NCI-H2227 (cell line): ENCODE results near the gene ALG2.

ENCODE experiments used
- DNase-seq: peaks from one replicate; lab custom pipeline; 2025; ENCODE audit not compliant: unreplicated experiment; lab: John Stamatoyannopoulos, UW

Gene ALG2

DNA sequence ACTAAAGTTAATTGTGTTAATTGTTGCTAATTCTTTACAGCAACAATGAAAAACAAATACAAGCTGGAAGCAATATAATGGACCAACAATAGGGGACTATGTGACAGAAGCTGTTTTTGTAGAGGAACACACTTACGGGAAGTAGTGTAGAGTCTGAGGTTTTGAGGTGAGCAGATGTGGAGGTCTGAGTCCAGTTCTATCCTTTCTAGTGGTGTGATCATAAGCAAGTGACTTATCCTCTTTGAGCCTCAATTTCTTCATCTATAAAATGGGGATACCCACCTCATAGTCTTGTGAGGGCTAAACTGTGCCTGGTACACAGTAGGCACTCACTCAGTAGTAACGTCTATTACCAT lies 28.3 kb downstream of the ALG2 start:
- DNase-seq, result no peak

DNA sequence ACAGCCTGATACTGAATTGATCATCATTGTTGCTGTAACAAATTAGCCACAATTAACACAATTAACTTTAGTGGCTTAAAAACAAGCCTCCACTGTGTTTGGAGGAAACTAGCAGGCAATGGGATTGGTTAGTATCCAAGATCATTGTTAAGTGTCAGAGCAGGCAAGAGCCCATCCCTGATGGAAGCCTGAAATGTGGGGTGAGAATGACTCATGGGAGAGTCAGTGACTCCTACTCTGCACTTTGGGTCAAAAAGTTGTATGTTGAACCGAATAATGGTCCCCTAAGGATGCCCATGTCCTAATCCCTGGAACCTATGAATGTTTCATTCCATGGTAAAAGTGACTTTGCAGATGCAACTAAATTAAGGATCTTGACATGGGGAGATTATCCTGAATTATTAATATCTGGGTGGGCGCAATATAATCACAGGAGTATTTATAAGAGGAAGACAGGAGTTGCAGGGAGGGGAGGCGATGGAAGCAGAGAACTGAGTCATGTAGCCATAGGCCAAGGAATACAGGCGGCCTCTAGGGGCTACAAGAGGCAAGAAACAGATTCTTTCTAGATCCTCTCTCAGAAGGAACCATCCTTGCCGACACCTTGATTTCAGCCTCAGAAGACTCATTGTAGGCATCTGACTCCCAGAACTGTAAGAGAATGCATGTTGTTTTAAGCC lies 28.8 kb downstream of the ALG2 start:
- no peak for DNase-seq

DNA sequence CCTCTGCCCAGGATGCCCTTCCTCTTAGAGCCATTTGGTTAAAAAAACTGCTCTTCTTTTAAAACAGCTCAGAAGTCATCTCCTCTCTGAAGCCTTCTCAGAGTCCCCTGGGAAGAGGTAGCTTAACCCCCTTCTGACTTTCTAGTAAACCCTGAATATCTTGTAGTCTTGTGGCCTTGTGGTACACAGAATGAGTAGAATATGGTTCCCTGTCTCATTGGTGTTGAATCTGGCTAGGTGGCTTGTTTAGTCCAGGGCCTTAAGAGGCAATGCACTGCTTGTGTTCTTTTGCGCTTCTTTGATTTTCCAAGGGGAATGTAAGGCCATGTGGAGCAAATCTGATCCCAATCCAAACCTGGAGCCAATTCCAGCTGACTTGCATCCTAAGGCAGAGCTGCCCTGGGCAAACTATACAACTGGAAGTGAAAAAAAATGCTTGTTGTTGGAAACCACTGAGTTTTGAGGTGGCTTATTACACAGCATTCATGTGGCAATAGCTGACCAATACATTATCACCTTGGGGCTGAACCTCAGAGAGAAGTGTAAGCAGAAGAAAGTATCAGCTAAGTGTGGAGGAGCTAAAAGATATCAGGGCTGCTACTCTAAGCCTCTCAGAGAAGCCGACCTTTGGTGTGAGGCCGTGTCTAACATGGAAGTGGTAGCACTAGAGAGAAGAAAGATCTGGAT lies 31.0 kb downstream of the ALG2 start:
- DNase-seq, result no peak

DNA sequence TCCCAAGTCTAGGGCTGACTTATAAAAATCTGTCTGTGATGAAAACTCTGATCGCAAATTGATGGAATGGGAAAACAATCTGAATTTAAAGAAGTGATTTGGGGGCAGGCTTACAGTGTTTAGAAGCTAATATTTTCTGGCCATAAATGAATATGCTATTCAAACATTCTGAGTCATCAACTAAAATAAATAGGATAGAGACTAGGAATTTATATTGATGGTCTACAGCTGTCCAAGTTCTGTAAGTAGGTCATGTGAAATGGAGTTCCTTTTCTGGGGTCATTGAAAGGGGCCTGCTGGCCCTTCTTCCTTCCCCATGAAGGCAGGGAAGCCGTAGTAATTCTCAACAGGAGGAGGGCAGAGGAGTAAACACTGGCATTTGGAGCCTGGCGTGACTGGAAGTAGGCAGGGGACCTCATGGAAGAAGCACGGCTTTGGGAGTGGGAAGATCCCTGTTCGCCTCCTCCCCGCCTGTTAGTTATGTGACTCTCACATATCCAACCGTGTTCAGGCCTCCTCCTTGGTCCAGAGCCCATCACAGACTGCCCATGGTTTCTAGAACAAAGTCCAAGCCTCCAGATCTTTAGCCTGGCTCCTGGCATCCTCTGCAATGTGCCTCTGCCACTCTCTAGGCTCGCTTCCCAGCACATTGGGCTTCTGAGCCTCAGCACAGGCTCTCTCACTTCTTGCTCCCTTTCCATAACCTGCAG lies 31.7 kb downstream of the ALG2 start:
- DNase-seq, result no peak

DNA sequence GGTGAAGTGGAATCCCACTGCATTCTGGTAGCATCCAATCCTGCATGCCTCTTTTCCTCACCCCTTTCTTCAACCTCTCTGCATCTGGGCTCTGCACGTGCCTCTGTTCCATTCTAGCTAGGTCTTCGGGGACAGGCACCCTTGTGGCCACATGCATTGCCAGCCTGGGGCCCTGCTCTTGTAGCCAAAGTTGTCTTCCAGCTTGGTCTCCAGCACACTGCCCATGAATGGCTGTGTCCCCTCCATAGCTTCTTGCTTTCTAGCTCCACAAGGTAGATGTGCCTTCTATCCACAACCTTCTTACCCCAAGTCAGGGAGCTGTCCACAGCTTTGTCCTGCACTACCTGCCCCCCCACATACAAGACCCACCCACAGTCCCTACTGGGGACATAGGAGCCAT lies 32.6 kb downstream of the ALG2 start:
- no peak for DNase-seq

DNA sequence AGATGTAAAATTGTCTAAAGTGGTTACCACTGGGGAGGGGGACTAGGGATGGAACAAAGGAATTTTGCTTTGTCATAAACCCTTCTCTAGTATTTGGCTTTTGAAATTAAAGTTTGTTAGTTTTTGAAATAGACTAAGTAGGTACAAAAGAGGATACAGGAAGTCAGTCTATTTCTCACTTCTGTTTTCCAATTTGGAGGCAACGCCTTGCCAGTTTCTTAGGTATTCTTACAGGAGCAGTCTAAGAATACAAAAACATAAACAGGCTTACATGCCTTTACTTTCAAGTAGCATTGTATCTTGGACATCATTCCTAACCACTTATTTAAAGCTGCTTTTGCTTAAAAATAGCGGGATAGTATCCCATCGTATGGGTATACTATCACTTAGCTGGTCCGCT lies 34.4 kb downstream of the ALG2 start:
- no peak for DNase-seq

DNA sequence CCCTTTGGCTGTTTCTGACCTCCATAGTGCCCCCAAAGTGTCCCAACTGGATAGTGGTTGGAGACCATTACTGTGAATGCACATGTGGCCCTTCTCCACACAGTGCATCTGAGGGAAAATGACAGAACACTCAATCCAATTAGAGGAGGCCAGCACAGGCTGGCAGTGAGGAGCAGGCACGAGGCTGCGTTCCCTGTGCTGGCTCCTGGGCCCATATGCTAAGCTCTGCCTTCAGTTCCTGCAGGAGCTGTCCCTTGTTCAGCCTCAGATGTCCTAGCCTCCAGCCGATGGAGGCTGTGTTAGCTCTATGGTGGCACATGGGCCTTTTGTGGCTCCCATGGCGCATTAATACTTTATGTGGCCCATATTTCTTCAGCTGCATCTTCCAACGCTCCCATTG lies 35.8 kb downstream of the ALG2 start:
- DNase-seq, result no peak

DNA sequence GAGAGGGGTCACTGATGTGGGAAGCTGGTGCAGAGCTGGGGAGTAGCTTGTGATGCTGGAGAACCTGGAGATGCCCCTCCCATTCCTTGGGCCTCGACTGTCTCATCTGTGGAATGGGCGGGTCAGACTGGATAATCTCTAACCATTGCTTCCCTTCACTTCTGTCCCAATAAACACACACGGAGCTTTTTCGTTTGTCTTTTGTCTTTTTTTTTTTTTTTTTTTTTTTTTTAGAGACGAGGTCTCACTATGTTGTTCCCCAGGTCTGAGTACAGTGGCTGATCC lies 36.5 kb downstream of the ALG2 start:
- no peak for DNase-seq

DNA sequence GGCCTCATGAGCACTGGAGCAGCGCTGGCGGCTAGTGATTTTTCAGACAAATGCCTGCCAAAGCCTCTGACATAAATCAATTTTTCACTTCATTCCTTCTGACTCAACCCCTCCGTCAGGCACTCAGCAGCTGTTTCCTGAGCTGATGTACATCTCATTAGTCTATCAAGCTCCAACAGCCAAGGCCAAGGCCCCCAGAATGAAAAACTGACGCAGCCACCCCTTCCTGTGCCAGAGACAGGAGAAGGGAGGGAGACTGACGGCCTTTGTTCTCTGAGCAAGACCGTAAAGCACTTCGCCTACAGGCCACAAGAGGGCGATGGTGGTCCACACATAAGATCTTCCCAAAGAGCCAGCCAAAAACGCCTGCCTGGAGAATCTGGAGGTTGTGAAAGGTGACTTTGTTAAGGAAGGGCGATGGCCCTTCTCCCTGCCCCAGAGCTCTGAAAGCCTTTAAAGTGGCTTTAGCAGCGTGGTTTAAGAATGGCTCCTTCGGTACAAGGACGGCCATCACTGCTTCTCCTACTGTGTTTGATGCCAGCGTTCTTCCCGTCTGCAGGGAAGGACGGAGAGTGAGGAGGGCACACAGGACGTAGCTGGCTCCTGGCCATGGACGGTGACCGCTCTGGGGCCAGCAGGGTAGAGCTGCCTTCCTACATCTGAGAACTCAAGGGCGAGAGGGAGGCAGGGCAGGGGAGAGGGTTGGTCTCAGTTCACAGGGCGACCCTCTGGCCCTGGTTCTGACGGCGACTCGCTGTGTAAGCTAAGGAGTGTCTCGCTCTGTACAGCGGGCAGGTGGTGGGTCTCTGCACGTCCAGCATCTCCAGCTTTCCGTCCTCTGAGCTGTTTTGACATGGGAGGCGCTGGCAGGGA lies 37.0 kb downstream of the ALG2 start:
- DNase-seq, result peak; percentile 87

DNA sequence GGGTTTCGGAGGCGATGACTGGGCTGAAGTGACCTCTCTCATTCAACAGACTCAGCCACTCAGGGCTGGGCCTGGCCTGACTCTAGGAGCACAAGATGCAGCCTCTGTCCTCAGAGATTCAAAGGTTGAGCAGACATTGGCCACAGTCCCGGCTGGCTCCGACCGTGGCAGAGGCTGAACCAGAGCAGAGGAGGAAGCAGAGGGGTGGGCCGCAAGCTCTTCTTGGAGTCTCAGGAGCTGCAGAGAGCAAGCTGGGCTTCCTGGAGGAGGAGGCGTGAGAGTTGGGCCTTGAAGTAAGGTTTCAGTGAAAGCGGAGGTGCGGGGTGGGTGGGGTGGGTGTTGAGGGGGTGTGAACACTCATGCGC lies 37.6 kb downstream of the ALG2 start:
- DNase-seq, result no peak

DNA sequence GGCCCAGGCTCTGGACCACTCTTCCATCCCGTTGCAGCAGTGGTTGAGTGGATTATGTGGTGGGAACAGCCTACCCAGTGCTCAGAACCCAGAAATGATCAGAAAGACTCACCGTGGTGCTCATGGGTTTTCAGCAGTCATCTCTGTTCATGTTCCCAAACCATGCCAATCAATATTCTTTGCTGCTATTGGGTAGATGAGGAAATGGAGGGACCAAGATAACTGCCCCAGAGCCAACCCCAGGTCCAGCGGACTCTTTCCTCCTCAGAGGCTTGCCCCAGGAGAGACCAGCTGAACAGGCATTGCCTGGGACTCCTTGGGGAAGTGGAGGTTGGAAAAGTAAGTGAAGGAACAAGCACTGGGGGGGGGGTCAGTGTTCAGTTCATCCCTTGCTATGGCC lies 38.1 kb downstream of the ALG2 start:
- DNase-seq, result no peak

DNA sequence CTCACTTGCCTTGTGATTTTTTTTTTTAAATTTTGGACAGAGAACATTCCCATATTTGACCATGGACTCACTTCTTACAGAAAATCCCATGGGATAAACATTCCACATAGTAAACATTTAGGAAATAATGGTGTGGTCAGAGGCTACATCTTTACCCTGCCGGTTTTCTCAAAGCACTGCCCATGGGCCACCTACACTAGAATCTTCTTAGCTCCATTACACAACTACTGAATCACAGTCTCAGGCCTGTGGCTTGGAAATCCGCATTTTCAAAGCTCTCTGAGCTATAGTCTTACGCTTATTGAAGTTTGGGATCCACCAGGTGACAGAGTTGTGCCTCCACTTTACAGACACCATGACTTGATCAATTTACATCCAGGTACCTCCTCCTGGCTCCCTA lies 39.4 kb downstream of the ALG2 start:
- no peak for DNase-seq

DNA sequence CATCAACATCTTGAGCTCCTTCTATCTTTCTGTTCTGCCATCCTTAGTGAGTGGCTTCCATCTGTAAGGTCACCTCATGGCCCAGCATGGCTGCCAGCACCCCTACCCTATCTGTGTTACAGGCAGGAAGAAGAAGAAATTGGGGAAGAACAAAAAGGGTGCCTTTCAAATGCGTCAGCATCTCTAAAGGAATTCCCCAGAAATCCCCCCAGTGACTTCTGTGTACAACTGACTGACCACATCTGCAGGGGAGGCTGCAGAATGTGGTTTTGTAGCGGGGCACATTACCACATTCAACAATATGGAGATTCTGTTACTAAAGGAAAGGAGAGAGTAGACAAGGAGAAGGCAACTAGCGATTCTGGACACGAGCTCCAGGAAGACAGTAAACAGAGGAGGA lies 40.1 kb downstream of the ALG2 start:
- no peak for DNase-seq

DNA sequence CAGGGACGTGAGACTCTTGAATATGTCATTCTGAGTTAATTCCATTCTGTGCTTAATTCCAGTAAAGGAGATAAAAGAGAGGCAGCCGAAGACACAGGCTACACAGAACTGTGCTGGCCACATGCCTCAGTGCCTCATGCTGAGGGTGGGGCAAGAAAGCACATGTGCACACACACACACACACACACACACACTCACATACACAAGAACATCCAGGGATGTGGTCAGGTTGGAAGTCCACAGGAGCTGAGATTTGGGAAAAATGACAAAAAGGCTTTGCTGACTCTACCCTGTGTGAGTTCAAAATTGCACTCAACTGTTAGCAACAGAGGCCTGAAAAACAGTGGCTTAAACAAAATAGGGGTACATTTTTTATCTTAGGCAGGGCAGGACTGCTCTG lies 40.5 kb downstream of the ALG2 start:
- DNase-seq, result no peak

DNA sequence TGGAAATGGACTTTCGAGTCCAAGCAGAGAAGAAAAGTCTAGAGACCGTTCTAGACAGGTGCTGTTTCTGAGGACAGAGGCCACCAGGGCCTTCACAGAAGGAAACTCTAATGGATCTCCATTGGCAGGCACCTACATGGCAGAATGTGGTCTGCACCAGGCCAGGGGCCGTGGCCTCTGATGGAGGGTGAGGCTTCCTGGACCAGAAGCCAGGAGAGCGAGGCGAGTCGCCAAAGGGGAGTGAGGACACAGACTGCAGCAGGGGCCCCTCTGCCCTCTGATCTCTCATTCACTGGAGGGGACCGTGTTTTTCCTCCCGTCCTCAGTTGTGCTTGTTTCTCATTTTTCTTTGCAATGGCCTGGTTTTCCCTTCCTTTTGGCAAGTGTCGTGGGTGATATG lies 41.1 kb downstream of the ALG2 start:
- no peak for DNase-seq

DNA sequence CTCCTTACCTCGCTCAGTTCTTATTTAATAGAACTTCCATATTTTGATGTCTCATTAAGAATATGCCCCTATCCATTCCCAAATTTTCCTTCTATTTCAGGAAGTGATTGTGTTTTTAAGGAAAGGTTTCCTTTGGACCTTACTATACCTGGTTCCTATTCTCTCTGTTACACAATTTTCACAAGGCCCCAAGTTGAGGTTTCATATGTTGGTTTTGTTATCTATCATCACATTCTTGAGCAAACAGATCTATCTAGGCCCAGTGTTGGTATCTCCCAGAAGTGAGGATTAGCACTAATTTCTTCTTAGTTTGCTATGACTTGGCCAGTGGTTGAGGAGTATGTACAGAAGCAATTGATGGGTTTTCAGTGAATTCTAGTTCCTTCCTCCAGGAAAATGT lies 41.5 kb downstream of the ALG2 start:
- no peak for DNase-seq

DNA sequence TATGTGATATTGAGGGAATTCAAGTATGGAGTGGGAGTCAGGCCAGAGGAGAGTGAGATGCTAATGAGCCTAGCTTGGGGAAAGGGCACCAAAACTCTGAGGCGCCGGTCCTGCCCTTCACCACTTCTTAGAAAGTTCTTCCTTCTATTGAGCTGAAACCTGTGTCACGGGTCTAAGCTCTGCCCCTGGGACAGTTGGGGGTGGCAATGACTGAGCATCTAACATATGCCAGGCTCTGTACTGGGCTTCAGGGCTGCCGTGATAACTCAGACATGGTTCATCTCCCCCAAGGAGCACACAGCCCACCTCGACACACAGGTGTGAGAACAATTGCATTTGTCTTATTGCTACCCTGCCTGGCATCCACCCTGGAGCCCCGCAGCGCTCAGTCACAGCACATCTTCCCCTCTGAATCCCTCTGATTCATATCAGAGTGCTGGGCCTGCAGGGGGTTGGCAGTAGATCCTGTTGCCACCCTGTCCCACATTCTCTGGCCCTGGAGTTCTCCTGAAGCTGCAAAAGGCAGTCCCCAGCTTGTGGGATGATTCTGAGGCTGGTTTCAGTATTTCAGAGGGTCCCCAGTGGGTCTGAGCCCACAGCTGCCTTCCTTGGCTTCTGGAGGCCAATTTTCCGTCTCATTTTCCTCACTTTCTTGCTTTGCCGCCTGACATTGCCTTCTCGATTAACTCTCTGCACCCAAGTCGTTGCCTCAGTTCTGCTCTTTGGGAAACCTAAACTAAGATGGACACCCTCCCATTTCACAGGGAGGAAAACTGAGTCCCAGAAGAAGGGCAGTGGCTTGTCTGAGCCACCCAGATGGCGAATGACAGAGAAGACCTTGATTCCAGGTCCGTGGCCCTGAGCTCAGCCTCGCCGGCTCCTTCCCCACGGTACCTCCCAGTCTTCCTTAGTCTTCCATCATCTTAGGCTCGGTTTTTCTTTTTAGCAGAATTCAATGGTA lies 42.5 kb downstream of the ALG2 start:
- no peak for DNase-seq

DNA sequence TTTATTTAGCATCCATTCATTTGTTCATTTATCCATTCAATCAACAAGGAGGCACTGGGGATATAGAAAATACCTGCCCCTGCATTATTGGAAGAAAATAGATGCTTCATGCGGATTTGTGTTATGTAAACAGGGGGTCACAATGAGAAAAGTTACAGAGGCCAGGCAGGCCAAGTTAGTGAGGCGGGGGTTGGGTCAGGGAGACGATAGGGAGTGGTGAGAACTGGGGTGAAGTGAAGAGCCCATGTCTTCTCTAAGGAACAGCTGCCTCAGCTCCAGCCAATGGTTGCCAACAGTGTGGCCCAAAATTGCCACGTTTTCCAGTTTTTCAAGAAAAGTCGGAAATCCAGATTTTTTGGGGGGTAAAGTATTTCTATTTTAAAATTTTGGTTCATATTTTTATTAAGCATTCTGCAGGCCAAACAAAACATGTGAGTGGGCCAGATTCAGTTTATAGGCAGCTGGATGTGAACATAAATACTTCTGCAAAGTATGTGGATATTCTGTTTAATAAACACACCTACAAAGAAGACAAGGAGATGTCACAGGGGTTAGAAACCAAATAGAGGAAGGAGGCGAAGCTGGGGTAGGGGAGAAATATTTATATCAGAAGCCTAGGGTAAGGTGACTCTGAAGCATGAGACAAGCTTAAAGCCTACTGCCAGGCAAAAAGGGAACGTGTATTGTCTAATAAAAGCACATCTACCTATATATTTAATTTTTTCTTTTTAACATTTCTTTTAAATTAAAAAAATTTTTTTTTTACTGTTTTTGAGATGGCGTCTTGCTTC lies 44.0 kb downstream of the ALG2 start:
- no peak for DNase-seq

DNA sequence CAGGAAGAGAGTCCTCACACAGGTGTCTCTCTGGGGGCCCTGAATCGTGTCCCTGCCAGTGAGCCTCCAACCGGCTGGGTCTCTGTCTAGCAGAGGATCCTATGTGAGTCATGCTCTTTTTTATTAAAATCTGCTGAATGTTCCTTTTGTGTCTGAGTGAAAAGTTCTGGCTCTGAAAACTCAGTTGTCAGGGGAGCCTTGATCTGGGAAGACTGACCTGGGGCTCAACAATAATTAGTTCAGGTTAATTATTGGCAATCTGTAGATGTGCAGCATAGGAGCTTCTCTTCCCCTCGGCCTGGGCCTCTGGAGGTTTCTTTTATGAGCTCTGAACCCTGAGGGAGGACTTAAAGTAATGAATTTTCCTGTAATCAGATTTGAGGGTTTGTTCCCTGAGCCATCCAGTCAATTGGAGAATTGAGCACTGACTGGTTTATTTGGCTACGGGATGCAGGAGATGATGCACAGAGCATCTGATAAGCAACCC lies 45.2 kb downstream of the ALG2 start:
- no peak for DNase-seq
